ENCODE measurements around the gene PTPRF. TPM values are rescaled to one million over a fixed set of nuclear protein-coding genes. Genes with fewer than 3 reads are reported as not detected.

Gene PTPRF
- total and polyA plus RNA-seq, 12 donors, result 1.7 to 10.3 (median 4.5) TPM

- Histone ChIP-seq H3K4me3 (no peak overlapping the region), H3K4me1 (no peaks in the 10 kb centered on the region), H3K36me3 (no peaks in the 10 kb centered on the region), H3K27me3 (no peaks in the 10 kb centered on the region), H3K9me3 (no peaks in the 10 kb centered on the region), H3K27ac (no peak overlapping the region)
- ATAC-seq (no peak), DNase-seq (no peak)
- intact Hi-C loops (cut with DNase I), result loop anchor here in 1 of 10 donors (10.0 kb wide), 1 partner anchor 392 kb away; no protein-coding TSS in a partner anchor
- TF ChIP-seq CTCF (IDR thresholded peaks at IDR 0.05), result no peak
- 89 to 93% methylated on average over 5 of the region's 5 CpGs for WGBS, 2 donors
Observed at GRCh38 chr1:43617011-43617410, 86.3 kb downstream of the PTPRF start.

- no peak overlapping the region for H3K27ac ChIP-seq
- no peaks in the 10 kb centered on the region for H3K36me3 ChIP-seq
- no peaks in the 10 kb centered on the region for H3K9me3 ChIP-seq
- ATAC-seq, result no peak
- H3K27me3 ChIP-seq, result no peaks in the 10 kb centered on the region
- 97% methylated on average over 14 of the region's 14 CpGs for WGBS, 2 donors
- no peaks in the 10 kb centered on the region for H3K4me1 ChIP-seq
- intact Hi-C loops (cut with DNase I), result loop anchor here in 1 of 10 donors (10.0 kb wide), 1 partner anchor 393 kb away; no protein-coding TSS in a partner anchor
- DNase-seq, result no peak
- H3K4me3 ChIP-seq, result no peak overlapping the region
- TF ChIP-seq CTCF (IDR thresholded peaks at IDR 0.05), result no peak
Observed at GRCh38 chr1:43617668-43618067, 87.0 kb downstream of the PTPRF start.

- H3K4me1 ChIP-seq, result no peaks in the 10 kb centered on the region
- no peaks in the 10 kb centered on the region for H3K36me3 ChIP-seq
- no peaks in the 10 kb centered on the region for H3K27me3 ChIP-seq
- DNase-seq (no peak), ATAC-seq (no peak)
- no peak overlapping the region for H3K27ac ChIP-seq
- 95 to 97% methylated on average over 22 of the region's 22 CpGs for WGBS, 2 donors
- intact Hi-C loops (cut with DNase I), result loop anchor here in 1 of 10 donors (10.0 kb wide), 1 partner anchor 394 kb away; no protein-coding TSS in a partner anchor
- TF ChIP-seq CTCF (IDR thresholded peaks at IDR 0.05), result no peak
- no peaks in the 10 kb centered on the region for H3K9me3 ChIP-seq
- H3K4me3 ChIP-seq, result no peak overlapping the region
Observed at GRCh38 chr1:43618521-43619313, 88.0 kb downstream of the PTPRF start.

GRCh38 chr1:43619314-43619790, 88.7 kb downstream of the PTPRF start:
- 96 to 98% methylated on average over 21 of the region's 21 CpGs for WGBS, 2 donors
- no peak overlapping the region for H3K4me3 ChIP-seq
- H3K27ac ChIP-seq, result no peak overlapping the region
- intact Hi-C loops (cut with DNase I), result loop anchor here in 1 of 10 donors (10.0 kb wide), 1 partner anchor 395 kb away; no protein-coding TSS in a partner anchor
- no peaks in the 10 kb centered on the region for H3K9me3 ChIP-seq
- no peaks in the 10 kb centered on the region for H3K36me3 ChIP-seq
- H3K4me1 ChIP-seq, result no peaks in the 10 kb centered on the region
- H3K27me3 ChIP-seq, result no peaks in the 10 kb centered on the region
- TF ChIP-seq CTCF (IDR thresholded peaks at IDR 0.05), result no peak
- DNase-seq (no peak), ATAC-seq (no peak)
